Coronary artery (tissue), 2 donors: Measurements from ENCODE around the gene ZNF483.
"Not testable (repeated sequence)": the region's sequence is repeated elsewhere in the genome, so short reads cannot be mapped to it uniquely, and the experiment has no call there.

ENCODE experiments used
- DNase-seq: peaks from one replicate; pipeline ENCODE4 v3.0.0-alpha.2; 2017; ENCODE audit warnings: low spot score
- H3K27ac ChIP-seq, 2 donors: fragments of 200-600 bp; sonication (generic); one replicate each; pipeline ENCODE4 v1.5.1; 2016 to 2019
- H3K4me3 ChIP-seq: fragments of 200-600 bp; sonication (generic); 2 replicates; pipeline ENCODE4 v1.5.1; 2016; ENCODE audit warnings: mild to moderate bottlenecking, moderate library complexity
- TF ChIP-seq, protein P1 (sequence below): fragments of 200-600 bp; sonication (generic); IDR thresholded peaks from one replicate; pipeline ENCODE4 v1.5.1; 2019; ENCODE audit warnings: antibody characterized with exemption

The ZNF483 gene

DNA sequence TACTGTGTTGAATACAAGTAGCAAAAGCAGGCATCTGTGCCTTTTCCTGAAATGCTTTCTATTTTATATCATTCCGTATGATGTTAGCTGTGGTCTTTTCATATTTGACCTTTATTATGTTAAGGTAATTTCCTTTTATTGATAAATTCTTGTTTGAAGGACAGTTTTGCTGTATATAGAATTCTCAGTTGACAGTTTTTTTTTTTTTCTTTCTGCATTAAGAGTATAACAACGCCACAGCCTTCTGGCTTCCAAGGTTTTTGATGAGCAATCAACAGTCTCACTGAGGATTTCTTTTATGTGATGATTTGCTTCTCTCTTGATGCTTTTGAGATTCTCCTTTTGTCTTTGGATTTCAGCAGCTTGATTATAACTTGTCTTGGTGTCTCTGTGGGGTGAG is 23.6 kb downstream of the ZNF483 start:
- TF ChIP-seq, protein P1, sequence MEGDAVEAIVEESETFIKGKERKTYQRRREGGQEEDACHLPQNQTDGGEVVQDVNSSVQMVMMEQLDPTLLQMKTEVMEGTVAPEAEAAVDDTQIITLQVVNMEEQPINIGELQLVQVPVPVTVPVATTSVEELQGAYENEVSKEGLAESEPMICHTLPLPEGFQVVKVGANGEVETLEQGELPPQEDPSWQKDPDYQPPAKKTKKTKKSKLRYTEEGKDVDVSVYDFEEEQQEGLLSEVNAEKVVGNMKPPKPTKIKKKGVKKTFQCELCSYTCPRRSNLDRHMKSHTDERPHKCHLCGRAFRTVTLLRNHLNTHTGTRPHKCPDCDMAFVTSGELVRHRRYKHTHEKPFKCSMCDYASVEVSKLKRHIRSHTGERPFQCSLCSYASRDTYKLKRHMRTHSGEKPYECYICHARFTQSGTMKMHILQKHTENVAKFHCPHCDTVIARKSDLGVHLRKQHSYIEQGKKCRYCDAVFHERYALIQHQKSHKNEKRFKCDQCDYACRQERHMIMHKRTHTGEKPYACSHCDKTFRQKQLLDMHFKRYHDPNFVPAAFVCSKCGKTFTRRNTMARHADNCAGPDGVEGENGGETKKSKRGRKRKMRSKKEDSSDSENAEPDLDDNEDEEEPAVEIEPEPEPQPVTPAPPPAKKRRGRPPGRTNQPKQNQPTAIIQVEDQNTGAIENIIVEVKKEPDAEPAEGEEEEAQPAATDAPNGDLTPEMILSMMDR = no peak
- DNase-seq = no peak
- Histone ChIP-seq H3K4me3 (no peak overlapping the region), H3K27ac (no peak overlapping the region)

DNA sequence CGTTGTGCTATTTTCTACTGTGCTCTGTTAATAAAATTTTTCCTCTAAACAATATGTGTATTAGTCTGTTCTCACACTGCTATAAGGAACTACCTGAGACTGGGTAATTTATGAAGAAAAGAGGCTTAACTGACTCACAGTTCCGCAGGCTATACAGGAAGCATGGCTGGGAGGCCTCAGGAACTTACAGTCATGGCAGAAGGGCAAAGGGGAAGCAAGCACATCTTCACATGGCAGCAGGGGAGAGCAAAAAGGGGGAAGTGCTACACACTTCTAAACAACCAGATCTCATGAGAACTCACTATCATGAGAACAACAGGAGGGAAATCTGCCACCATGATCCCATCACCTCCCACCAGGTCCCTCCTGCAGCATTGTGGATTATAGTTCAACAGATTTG is 30.4 kb downstream of the ZNF483 start:
- not testable (repeated sequence) for H3K27ac ChIP-seq, DNase-seq, H3K4me3 ChIP-seq

DNA sequence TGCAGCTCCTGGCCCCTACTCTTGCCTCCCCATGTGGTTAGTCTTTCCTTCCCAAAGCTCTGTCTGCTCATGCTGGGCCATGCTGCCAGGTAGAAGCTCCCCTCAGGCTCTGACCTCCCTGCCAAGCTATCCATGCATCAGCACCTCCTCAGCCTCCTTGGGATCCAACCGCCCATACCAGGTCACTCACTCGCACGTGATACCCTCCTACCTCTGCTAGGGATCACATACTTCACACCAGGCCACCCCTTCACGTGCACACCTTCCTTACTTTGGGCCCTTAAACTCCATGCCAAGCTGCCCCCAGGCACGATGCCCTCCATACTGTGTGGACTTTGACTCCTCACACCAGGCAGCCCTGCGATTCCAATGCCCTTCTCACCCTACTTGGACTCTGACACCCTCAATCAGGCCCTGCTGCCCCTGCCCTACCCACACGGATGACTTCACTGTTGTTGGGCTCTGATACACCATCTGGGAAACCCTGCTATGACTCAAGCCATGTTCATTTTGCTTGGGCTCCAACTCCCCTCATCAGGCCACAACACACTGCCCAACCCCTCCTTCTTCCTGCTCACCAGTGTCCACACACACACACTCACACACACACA is 34.1 kb downstream of the ZNF483 start:
- no peak overlapping the region for H3K4me3 ChIP-seq
- H3K27ac ChIP-seq = no peak overlapping the region
- TF ChIP-seq, protein P1 = no peak
- DNase-seq = no peak

DNA sequence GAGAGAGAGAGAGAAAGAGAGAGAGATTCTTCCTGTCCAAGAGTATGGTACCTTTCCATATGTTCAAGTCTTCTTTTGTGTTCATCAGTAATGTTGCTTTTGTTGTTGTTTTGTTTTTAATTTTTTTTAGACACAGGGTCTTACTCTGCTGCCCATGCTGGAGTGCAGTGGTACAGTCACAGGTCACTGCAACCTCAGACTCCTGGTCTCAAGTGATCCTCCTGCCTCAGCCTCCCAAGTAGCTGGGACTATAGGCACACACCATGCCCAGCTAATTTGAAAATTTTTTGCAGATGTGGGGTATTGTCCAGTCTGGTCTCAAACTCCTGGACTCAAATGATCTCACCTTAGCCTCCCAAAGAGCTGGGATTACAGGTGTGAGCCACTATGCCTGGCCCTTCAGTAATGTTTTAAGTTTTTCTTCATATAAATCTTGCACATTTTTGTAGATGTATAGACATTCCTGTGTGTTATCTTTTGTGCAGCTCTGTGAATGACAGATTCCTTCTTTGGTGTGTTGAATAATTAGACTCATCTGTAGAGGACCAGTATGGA is 36.3 kb downstream of the ZNF483 start:
- TF ChIP-seq, protein P1 = no peak
- Histone ChIP-seq H3K27ac (no peak overlapping the region), H3K4me3 (no peak overlapping the region)
- no peak for DNase-seq

DNA sequence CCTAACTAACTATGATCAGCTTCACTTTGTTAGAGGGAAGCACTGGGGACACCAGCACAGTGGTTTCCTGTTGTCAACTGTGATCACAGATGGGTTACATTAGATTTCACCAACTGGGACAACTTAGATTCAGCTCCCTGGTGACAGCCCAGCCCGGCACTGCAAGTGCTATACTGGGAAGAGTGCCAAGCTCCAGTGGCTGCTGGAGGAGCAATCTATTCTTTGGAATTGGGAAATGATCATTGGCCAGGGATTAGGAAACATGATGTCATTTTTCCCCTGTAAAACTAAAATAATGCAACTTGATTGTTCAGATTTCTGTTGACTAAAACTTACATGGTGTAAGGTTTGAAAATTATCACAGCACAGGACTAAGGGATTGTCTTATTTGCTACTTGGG is 41.3 kb downstream of the ZNF483 start:
- H3K27ac ChIP-seq = no peak overlapping the region
- DNase-seq = no peak
- TF ChIP-seq, protein P1 = no peak
- H3K4me3 ChIP-seq = no peak overlapping the region

DNA sequence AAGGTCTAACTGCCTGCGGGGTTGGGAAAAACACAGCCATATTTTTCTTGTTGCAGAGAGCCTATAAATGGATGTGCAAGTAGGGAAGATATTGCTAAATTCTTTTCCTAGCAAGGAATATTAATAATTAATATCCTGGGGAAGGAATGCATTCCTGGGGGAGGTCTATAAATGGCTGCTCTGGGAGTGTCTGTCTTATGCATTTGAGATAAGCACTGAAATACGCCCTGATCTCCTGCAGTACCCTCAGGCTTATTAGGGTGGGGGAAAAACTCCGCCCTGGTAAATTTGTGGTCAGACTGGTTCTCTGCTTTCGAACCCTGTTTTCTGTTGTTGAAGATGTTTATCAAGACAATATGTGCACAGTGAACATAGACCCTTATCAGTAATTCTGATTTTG is 43.1 kb downstream of the ZNF483 start:
- H3K27ac ChIP-seq, H3K4me3 ChIP-seq, DNase-seq: not testable (repeated sequence)

DNA sequence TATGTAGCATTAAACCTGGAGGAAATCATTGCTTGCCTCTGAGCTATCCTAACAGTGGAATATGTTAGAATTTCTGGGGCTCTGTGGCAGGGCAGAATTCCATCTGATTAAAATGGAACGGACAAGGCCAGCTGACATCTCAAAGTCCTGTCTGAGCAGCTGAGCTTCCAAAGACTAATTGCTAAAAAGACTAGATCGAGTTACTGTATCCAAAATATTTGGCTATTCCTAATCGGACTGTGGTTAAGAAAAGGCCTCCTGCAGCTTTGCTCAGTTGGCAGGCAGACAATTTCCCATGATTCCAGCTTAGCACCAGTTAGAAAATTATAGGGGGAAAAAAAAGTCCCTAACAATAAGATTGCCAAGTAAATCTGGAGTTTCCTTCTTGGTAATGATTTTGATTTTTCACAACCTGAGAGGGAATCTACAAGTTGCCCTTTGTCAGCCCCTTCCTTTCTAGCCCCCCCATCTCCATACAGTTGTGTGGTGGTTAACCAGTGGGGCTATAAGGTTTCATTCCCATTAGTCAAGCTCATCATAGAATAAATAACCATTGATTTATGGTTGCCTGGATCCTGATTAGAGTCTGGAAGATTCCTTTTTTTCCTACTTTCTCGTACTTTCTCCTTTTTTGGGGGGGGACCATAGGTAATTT is 48.1 kb downstream of the ZNF483 start:
- no peak overlapping the region for H3K4me3 ChIP-seq
- H3K27ac ChIP-seq = no peak overlapping the region
- TF ChIP-seq, protein P1 = no peak
- DNase-seq = no peak

DNA sequence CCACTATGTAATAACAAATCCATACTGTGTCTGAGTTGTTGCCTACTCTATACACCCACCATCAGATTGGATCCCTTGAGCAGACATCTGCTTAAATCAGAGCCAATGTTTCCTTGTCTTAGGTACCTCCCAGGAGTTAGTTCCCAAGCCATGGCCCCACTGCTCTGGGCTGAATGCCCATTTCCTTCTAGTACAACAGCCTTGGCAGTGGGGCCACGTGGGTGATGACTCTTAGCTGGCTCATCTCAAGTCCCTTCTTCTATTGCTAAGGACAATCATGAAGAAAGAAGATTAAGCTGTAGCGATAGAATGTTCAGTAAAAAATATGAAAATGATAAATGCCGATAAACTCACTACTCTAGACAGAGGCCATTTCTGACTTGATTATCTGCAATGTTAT is 57.9 kb downstream of the ZNF483 start:
- Histone ChIP-seq H3K27ac (no peak overlapping the region), H3K4me3 (no peak overlapping the region)
- DNase-seq = no peak
- TF ChIP-seq, protein P1 = no peak
